ENCODE measurements around the gene KLB. TPM values are rescaled to one million over a fixed set of nuclear protein-coding genes. Genes with fewer than 3 reads are reported as not detected.

Gene KLB
- total and polyA plus RNA-seq, 2 of the 4 experiments (the other 2 are of a cell fraction) = not detected

DNA sequence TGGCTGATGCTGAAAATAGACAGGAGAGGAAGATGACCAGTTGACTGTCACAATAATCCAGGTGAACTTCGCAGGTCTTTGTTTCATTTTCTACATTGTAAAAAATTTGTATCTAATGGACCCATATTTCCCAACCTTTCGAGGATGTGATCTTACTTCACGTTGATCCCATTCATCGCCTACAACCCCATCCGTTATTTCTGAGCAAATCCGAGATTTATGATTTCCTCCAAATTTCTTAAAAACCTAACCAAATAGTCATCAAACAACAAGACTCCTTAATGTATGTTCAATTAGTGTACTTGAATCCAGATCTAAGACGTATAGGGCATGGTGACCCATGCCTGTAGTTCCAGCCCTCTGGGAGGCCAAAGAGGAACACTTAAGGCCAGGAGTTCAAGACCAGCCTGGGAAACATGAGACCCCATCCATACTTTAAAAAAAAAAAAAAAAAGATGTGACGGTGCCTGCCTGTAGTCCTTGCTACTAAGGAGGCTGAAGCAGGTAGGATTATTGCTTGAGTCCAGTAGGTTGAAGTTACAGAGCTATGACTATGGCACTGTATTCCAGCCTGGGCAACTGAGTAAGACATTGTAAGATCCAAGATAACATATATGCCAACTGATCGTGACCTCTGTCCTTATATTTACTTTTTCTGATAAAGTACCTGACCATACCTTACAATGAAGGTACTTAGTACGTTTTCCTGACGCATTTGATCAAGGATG lies 46.3 kb downstream of the KLB start:
- no peak overlapping the region for H2BK20ac ChIP-seq (ENCODE audit: low read depth, low read length)
- H3K4me3 ChIP-seq (ENCODE audit: insufficient read depth, low read depth, low read length) = no peak overlapping the region
- BruUV-seq (replicated peaks) = no TSS peak
- H3K9me3 ChIP-seq (ENCODE audit: control insufficient read depth, insufficient read depth, low read length) = no peaks in the 10 kb centered on the region
- peaks cover 45% of the 10 kb centered on the region for H3K36me3 ChIP-seq (ENCODE audit: control insufficient read depth, insufficient read depth, low read length)
- DNase-seq (no peak), ATAC-seq (ENCODE audit: low read depth) (no peak)
- no peak overlapping the region for H4K5ac ChIP-seq (ENCODE audit: low read depth, low read length)
- H3K4ac ChIP-seq (ENCODE audit: low read depth, low read length) = no peak overlapping the region
- no peak overlapping the region for H3K18ac ChIP-seq (ENCODE audit: low read depth, low read length)
- H2BK120ac ChIP-seq (ENCODE audit: low read depth, low read length) = no peak overlapping the region
- intact Hi-C loops (cut with micrococcal nuclease) (no loop called here), in situ Hi-C loops (cut with MboI; ENCODE audit: low sequenced_read_pairs) (no loop called here), dilution Hi-C loops (cut with HindIII; ENCODE audit: low sequenced_read_pairs, unreplicated experiment) (no loop called here)
- H4K91ac ChIP-seq (ENCODE audit: insufficient read depth, low read depth, low read length) = no peak overlapping the region
- peaks cover 3% of the 10 kb centered on the region; the same call in 1 of the 2 replicates for H3K9me1 ChIP-seq (ENCODE audit: insufficient read depth, low read length)
- no peak overlapping the region for H3K4me2 ChIP-seq (ENCODE audit: low read depth, low read length)
- no peak overlapping the region for H2AFZ ChIP-seq (replicated peaks; ENCODE audit: low read length, poor library complexity)
- H2BK15ac ChIP-seq (ENCODE audit: low read depth, low read length) = no peak overlapping the region
- no peak overlapping the region for H4K8ac ChIP-seq (ENCODE audit: low read depth in 2 of 2, low read length in 2 of 2)
- WGBS, 2 experiments (ENCODE audit: extremely low coverage in 2 of 2, insufficient read length in 1 of 2) = 92 to 100% methylated on average over 1 to 2 of the region's 11 CpGs
- peaks cover 5% of the 10 kb centered on the region for H3K4me1 ChIP-seq (ENCODE audit: control insufficient read depth, insufficient read depth, low read length)
- H2AK5ac ChIP-seq (ENCODE audit: low read depth, low read length) = no peak overlapping the region
- no peak overlapping the region for H3K27ac ChIP-seq (ENCODE audit: insufficient read depth, low read length)
- no peak overlapping the region for H3K14ac ChIP-seq (replicated peaks; ENCODE audit: low read depth, low read length)
- H3K56ac ChIP-seq (ENCODE audit: extremely low read depth, insufficient read depth, low read length) = no peak overlapping the region
- H3K9ac ChIP-seq (ENCODE audit: low read depth, low read length) = no peak overlapping the region
- TF ChIP-seq, protein P1, sequence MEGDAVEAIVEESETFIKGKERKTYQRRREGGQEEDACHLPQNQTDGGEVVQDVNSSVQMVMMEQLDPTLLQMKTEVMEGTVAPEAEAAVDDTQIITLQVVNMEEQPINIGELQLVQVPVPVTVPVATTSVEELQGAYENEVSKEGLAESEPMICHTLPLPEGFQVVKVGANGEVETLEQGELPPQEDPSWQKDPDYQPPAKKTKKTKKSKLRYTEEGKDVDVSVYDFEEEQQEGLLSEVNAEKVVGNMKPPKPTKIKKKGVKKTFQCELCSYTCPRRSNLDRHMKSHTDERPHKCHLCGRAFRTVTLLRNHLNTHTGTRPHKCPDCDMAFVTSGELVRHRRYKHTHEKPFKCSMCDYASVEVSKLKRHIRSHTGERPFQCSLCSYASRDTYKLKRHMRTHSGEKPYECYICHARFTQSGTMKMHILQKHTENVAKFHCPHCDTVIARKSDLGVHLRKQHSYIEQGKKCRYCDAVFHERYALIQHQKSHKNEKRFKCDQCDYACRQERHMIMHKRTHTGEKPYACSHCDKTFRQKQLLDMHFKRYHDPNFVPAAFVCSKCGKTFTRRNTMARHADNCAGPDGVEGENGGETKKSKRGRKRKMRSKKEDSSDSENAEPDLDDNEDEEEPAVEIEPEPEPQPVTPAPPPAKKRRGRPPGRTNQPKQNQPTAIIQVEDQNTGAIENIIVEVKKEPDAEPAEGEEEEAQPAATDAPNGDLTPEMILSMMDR (conservative IDR thresholded peaks at IDR 0.05; ENCODE audit: low read depth, low read length) = no peak
- TF ChIP-seq MAZ (IDR thresholded peaks at IDR 0.05; ENCODE audit: borderline replicate concordance, low read depth, low read length) (no peak), RCOR1 (IDR thresholded peaks at IDR 0.05; ENCODE audit: insufficient replicate concordance, low read length) (no peak)
- TF ChIP-seq, protein P2, sequence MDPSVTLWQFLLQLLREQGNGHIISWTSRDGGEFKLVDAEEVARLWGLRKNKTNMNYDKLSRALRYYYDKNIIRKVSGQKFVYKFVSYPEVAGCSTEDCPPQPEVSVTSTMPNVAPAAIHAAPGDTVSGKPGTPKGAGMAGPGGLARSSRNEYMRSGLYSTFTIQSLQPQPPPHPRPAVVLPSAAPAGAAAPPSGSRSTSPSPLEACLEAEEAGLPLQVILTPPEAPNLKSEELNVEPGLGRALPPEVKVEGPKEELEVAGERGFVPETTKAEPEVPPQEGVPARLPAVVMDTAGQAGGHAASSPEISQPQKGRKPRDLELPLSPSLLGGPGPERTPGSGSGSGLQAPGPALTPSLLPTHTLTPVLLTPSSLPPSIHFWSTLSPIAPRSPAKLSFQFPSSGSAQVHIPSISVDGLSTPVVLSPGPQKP (IDR thresholded peaks at IDR 0.05; ENCODE audit: borderline replicate concordance, low read depth, low read length) = no peak
- H3K79me1 ChIP-seq (ENCODE audit: low read depth in 1 of 2, low read length in 2 of 2) = peaks cover 28 to 47% of the 10 kb centered on the region in 2 experiments
- CTCF ChIA-PET = no interaction called here
- H4K20me1 ChIP-seq (ENCODE audit: insufficient read depth, low read length) = peaks cover 58% of the 10 kb centered on the region
- no peak overlapping the region for H2AK9ac ChIP-seq (replicated peaks; ENCODE audit: low read depth, low read length, poor library complexity)
- no peak overlapping the region for H3K23ac ChIP-seq (ENCODE audit: low read depth, low read length)
- POLR2A ChIA-PET (ENCODE audit: unreplicated experiment) = no interaction called here
- no peak overlapping the region for H2BK5ac ChIP-seq (ENCODE audit: low read depth, low read length, poor library complexity, severe bottlenecking)
- H3K27me3 ChIP-seq (ENCODE audit: control insufficient read depth, insufficient read depth, low read length) = no peaks in the 10 kb centered on the region
